GM18520 (cell line): ENCODE measurements around the gene HLA-F.
A peak's percentile ranks its signal among the peaks of the same experiment; 100 is the strongest.

ENCODE experiments used
- ATAC-seq: cut with Tn5 transposase; IDR thresholded peaks from one replicate; pipeline ENCODE4 v1.9.1; 2021; ENCODE audit not compliant: unreplicated experiment

Gene HLA-F

DNA sequence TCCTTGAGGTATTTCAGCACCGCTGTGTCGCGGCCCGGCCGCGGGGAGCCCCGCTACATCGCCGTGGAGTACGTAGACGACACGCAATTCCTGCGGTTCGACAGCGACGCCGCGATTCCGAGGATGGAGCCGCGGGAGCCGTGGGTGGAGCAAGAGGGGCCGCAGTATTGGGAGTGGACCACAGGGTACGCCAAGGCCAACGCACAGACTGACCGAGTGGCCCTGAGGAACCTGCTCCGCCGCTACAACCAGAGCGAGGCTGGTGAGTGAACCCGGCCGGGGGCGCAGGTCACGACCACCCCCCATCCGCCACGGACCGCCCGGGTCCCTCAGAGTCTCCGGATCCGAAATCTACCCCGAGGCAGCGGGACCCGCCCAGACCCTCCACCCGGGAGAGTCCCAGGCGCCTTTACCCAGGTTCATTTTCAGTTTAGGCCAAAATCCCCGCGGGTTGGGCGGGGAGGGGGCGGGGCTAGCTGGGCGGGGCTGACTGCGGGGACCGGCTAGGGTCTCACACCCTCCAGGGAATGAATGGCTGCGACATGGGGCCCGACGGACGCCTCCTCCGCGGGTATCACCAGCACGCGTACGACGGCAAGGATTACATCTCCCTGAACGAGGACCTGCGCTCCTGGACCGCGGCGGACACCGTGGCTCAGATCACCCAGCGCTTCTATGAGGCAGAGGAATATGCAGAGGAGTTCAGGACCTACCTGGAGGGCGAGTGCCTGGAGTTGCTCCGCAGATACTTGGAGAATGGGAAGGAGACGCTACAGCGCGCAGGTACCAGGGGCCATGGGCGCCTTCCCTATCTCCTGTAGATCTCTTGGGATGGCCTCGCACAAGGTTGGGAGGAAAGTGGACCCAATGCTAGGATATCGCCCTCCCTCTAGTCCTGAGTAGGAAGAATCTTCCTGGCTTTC is 693 bp downstream of the HLA-F start:
- ATAC-seq, result peak; percentile 16

DNA sequence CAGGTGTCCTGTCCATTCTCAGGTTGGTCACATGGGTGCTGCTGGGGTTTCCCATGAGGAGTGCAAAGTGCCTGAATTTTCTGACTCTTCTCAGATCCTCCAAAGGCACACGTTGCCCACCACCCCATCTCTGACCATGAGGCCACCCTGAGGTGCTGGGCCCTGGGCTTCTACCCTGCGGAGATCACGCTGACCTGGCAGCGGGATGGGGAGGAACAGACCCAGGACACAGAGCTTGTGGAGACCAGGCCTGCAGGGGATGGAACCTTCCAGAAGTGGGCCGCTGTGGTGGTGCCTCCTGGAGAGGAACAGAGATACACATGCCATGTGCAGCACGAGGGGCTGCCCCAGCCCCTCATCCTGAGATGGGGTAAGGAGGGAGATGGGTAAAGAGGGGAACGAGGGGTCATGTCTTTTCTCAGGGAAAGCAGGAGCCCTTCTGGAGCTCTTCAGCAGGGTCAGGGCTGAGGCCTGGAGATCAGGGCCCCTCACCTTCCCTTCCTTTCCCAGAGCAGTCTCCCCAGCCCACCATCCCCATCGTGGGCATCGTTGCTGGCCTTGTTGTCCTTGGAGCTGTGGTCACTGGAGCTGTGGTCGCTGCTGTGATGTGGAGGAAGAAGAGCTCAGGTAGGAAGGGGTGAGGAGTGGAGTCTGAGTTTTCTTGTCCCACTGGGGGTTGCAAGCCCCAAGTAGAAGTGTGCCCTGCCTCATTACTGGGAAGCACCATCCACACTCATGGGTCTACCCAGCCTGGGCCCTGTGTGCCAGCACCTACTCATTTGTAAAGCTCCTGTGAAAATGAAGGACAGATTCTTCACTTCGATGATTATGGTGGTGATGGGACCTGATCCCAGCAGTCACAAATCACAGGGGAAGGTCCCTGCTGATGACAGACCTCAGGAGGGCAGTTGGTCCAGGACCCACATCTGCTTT is 2.0 kb downstream of the HLA-F start:
- no peak for ATAC-seq

DNA sequence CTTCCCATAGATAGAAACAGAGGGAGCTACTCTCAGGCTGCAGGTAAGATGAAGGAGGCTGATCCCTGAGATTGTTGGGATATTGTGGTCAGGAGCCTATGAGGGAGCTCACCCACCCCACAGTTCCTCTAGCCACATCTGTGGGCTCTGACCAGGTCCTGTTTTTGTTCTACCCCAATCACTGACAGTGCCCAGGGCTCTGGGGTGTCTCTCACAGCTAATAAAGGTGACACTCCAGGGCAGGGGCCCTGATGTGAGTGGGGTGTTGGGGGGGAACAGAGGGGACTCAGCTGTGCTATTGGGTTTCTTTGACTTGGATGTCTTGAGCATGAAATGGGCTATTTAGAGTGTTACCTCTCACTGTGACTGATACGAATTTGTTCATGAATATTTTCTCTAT is 2.8 kb downstream of the HLA-F start:
- ATAC-seq, result no peak

DNA sequence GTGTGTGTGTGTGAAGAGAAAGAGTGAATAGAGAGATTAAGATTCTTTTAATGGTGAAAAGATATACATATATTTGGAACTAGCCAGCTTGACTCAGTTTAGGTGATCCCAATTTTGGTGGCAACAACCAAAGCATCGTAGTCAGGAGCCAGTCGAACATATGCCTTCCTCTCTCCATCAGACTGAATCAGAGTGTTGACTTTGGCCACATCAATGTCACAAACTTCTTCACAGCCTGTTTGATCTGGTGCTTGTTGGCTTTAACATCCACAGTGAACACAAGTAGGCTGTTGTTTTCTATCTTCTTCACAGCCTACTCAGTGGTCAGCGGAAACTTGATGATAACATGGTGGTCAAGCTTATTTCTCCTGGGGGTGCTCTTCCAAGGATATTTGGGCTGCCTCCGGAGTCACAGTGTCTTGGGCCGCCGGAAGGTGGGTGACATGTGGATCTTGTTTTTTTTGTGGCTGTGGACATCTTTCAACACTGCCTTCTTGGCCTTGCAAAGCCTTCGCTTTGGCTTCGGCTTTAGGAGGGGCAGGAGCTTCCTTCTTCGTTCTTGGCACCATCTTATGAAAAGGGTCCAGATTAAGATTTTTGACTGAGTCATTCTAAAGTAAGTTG is 3.4 kb downstream of the HLA-F start:
- ATAC-seq, result no peak

DNA sequence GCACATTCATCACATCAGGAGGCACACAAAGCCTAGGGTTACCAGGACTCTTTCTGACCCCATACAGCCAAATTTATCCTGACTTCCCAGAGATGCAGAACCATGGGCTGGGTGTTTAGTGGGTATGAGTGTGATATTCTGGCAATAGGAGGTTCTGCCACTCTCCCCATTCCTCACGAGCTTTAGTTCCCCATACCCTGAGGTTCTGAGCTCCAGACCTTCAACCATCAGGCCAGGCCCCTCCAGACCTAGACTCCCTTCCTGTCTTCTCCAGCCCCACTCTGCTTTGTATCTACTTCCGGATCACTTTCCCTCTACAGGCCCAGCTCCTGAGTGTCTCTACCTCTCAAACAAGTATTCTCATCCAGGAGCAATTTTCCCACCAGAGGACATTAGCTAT is 4.4 kb downstream of the HLA-F start:
- no peak for ATAC-seq

DNA sequence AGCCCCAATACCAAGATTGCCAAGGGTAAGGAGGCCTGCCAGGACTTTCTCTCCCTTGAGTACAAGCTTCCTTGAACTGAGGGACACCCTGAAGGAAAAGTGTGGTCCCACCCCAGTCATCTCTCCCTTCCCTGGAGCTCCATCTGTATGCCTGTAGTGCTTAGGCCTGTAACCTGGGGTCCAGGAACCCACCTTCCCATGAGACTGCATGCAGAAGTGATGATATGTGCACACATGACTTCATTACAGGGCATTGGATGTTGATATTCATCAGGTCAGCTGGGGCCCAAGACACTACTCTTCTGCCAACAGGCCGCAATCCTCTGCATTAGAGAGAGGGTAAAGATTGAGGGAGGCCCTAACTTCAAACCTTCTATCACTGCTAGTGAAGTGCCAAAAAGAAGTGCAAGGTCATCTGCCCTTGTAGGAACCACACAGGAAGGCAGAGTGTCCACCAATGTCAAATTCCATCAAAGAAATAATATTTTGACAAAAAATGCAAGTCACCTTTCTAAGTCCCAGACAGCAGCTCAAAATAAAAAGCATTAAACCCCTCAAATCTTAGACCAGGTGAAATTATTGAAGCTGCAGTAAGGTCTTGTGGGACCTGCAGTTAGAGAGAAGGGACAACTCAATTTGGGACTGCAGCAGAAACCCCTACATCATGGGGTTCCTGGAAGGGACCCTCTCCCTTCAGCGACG is 5.1 kb downstream of the HLA-F start:
- no peak for ATAC-seq

DNA sequence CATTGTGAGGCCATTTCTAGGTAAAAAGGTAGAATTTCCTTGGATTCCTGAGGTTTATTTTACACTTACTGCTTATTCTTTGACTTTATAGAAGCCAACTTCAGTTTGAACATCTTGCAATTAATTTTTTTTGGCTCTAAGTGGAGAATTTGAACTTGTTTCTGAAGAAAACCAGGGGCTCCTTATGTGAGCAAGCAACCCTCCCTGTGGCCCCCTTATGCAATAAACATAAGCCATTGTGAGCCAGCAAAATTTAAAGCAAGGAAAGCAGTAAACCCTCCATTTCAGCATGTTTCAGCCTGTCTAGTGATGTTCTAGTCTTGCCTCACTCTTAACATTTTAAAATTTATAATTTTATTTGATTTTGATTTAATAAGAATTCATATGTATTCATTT is 5.6 kb downstream of the HLA-F start:
- no peak for ATAC-seq

DNA sequence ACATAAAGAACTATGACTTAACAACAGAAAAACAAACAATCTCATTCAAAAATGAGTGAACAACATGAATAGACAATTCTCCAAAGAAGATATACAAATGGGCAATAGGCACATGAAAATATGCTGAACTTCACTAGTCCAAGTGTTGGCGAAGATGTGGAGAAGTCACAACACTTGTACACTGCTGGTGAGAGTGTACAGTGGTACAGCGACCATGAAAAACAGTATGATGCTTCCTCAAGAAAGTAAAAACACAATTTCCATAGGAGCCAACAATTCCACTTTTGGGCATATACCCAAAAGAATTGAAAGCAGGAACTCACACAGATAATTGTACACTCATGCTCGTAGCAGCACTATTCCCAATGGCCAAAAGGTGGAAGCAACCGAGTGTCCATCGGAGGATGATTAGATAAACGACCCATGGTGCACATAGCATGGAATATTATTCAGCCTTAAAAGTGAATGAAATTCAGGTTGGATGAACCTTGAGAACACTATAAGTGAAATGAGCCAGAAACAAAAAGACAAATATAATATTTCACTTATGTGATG is 6.6 kb downstream of the HLA-F start:
- ATAC-seq, result no peak

DNA sequence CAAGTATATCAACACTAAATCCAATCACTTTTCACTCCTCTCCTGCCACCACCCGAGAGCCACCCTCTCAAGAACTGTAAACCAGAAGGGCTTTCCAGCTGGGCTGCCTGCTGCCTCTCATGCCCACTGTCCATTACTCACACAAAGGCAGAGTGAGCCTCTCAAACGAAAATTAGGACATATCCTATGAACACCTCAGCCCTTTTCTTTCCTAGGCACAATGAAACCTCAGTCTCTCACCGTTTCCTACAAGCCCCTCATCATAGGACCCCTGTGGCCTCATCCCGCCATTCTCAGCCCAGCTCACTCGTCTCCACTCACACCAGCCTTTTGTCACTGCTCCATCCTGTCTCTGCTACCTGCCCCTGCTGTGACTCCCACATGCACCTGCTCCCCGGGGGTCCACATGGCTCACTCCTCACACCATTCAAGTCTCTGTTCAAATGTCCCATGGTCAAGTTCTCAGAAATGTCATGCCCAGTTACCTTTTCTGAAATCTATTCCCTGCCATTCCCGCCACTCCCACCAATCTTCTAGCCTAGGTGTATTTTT is 7.4 kb downstream of the HLA-F start:
- no peak for ATAC-seq

DNA sequence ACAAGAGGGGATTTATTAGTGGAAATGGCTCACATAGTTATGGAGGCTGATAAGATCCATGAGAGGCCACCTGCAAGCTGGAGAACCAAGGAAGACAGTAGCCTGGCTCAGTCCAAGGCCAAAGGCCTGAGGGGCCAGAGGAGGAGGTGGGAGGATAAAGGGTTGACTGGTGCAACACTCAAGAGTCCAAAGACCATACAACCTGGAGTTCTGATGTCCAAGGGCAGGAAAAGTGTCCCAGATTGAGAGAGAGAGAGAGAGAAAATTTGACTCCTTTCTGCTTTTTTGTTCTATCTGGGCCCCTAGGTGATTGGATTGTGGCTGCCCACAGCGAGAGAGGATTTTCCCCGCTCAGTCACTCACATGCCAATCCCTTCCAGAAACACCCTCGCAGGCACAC is 8.0 kb downstream of the HLA-F start:
- no peak for ATAC-seq

DNA sequence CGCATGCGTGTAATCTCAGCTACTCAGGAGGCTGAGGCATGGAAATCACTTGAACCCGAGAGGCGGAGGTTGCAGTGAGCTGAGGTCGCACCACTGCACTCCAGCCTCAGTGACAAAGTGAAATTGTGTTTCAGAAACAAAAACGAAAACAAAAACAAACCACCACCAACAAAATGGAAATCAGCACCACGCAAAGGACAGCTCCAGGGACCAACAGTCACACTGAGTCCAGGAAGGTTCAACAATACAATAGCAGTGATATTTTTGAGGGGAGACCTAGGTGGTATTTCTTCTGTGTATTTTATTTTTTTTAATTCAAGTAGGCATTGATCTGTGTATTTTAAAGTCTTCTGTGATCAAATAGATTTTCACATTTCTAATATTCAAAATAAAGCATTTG is 9.8 kb downstream of the HLA-F start:
- no peak for ATAC-seq

DNA sequence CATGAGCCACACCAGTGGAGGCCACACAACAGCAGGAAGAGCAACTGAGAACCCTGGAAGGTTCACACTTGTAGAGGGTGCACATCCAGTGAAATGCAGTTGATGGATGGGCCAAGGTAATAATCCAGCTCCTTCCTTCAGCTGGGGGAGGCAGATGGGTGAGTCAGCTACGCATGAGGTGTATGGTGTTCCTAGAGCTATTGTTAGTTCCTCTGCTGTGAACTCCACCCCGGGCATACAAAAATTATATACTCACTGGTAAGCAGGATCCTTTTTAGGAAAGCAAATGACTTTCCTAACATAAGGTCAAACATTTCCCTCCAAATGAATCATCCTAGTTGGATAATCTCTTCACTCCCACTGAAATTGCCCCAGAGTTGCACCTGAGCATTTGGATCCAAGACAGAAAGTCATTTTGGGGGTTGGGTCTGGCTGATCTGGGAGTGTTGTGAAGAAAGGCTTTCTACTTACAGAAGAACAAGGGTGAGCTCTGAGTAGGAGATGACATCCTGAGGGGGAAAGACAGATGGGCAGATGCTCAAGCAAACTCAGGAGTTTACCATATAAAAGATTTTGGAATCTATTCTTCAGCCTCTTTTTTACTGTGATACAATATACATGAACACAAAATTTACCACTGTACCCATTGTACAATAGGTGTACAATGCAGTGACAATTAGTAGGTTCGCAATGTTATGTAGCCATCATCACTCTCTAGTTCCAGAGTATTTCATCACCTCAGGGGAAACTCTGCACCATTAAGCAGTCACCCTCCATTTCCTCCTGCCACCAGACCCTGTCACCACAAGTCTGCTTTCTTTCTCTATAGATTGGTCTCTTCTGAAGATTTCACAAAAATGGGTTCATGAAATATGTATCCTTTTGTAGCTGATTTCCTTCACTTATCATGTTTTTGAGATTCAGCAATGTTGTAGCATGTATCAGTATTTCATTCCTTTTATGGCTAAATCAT is 11.1 kb downstream of the HLA-F start:
- ATAC-seq, result no peak

DNA sequence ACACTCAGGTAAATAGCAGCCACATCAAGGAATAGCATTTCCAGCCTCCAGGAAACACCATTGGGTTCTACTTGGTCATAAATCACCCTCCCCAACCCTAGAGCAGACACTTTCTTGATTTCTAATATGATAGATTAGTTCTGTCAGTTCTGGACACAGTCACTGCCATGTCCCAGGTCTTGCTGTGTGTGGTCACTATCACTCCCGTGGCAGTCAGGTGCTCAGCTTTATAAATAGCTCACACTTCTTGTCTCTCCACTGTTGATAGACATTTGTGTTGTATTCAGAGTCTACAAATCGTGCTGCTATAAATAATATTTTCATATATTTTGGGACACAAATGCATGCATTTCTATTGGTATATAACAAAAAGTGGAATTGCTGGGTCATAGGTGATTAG is 13.3 kb downstream of the HLA-F start:
- no peak for ATAC-seq

DNA sequence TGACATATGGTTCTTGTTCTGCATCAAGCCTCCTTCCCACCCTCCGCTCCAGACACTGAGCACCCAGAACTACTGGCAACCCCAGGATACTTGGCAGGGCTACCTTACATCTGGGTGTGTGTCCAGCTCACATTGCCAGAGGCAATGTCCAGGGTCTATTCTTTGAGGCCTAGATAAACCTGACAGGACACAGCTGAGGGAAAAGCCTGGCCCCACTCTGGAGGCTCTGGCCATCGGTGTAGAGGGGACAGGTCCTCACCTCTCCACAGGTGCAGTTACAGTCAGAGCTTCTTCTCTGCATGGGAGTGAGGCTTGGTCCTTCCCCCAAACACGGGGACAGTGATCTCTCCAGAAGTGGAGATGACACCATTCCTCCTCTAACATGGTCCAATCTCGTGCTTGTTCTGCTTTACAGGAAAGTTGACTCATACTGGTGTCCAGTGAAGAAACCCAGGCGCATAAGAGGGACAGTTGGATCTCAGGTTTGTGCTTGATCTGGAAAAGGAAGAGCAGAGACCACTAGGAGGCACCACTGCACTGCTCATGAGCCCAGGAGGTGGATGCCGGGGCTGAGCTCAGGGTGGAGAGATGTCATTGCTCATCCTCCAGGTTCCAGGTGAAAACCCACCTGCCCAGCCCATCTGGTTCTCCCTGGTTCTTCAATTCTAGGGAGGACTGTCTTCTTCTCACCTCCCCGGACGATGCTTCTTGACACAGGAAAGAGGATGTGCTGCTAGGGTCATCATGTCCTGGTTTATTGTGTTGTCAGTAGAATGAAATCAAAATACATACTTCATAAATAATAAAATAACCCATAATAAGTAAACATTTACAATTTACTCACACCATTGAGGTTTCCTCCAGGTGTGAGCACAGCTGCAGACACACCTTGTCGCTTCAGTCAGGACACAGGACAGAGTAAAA is 14.7 kb downstream of the HLA-F start:
- no peak for ATAC-seq

DNA sequence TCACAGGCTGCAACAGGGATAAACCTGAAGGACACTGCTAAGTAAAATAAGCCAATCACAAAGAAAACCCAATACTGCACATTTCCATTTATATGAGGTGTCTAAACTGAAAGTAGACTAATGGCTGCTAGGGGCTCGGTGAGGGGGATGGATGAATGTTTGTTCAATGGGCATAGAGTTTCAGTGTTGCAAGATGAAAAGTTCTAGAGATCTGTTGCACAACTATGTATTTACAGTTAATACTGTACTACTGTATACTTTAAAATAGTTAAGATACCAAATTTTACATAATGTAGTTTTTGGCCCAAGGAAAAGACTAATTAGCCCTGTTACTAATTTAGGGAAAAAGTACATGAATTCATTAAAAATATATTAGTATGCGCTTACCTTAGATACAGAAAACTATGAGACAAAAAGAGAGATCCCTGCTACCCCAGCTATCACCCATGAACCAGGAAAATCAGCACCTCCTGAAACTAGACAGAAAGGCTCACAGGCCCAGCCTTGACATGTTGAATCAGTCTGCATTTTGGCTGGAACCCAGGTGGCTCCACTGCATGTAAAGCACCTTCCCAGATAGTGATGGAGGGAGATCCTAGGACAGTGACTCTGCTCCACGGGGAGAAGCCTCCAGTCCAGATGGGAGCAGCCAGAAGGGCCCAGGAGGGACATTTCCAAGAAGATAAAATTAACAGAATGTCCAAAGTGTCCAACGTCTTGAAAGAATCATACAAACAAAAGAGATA is 16.1 kb downstream of the HLA-F start:
- ATAC-seq, result no peak

DNA sequence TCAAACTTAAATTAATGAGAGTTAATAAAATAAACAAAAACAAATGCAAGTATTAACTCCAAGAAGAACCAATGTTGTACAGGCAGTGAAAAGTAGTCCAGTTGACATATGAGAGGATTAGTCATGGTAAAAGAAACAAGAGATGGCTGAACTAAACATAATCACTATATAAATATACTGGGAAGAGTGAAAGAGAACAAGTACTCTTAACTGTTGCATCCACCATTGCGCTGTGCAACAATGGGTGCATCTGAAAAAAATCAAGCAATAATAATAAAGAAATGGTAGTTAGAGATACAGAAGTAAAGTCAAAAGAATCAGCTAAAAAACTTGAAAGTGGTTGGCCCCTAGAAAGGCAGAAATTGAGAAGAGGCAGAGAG is 16.6 kb downstream of the HLA-F start:
- no peak for ATAC-seq

DNA sequence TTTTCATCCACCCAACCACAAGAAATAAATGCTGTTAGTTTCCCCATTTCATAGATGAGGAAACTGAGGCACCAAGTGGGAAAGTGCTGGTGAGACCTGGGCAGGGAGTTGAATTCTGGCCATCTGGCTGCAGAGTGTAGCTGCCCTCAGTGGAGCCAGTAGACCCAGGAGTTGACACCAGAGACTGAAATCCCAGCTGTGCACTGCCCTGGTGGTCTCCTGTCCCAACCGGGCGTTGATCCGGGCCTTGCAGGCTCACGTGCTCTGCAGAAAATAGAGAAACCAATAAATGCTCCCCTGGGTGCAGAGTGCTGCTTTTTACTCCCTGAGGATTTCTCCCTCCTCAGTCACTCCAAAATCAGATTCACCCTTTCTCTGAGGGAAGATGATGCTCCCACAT is 18.4 kb downstream of the HLA-F start:
- ATAC-seq, result no peak
